GM04504 (cell line): ENCODE measurements around the gene MRPL34.

Source experiments
- DNase-seq: peaks from one replicate; pipeline ENCODE4 v3.0.0-alpha.2; 2012; ENCODE audit warnings: low read depth

MRPL34 gene

DNA sequence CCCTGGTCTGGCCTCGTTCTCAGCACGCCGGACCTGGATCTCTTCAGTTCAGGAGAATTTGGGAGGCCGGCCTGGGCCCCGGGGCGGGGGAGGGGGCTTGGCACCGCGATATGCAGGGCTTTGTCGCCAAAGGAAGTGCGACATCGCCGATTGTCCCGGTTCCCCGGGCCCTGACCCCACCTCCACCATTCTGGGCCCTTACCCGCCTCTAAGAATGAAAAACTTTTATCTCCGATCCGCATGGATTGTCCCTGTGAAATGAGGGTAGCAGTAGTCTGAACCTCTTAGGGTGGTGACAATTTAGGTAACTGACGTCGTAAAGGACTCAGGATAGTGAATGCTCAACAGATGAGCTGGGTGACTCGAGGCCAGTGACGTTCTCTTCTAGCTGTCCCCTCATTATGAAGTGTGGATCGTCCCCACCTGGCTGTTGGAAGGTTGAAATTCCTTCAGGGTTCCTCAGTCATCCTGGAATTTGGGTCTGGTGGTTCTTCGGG, 4.3 kb downstream of the MRPL34 start:
- DNase-seq: no peak

GRCh38 chr19:17311455-17312188, 6.0 kb downstream of the MRPL34 start:
- DNase-seq: peak; percentile 29

GRCh38 chr19:17312189-17313113, 6.8 kb downstream of the MRPL34 start:
- no peak for DNase-seq

GRCh38 chr19:17314007-17314593, 8.4 kb downstream of the MRPL34 start:
- no peak for DNase-seq

DNA sequence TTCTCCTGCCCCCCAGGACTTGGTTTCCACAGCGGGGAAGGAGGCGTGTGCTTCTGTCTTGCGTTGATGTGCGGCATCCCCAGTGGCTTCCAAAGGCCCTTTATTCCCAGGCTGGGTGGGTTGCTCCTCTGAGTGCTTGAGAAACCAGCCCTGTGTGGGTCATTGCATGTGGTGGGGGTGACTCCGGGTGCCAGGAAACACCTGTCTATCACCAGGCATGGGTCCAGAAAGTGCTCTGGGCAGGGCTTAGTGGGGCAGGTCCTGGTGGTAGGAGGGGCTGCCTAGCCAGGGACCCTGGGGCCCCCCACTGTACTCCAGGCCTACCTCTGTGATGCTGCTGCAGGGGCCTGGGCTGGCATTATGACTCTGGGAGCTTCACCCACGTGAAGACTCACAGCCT, 13.3 kb downstream of the MRPL34 start:
- DNase-seq: no peak

GRCh38 chr19:17319473-17320238, 14.0 kb downstream of the MRPL34 start:
- no peak for DNase-seq

DNA sequence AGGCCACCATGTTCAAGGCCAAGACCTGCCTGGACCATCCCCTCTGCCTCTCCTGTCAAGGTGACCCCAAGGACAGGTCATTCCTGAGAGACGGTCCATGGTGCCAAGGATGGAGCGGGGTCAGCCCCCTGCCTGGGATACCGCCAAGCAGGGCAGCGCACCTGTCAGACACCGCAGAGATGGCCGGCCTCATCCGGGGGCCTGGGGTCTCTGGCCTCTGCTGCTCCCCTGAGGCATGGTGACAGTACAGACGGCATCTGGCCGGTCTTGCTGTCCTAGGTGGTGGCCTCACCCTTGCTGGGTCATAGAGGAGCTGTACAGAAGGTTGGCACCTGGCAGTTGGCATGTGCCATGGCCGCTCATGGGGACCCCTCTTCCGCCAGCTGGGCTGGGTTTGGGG, 14.8 kb downstream of the MRPL34 start:
- DNase-seq: no peak

DNA sequence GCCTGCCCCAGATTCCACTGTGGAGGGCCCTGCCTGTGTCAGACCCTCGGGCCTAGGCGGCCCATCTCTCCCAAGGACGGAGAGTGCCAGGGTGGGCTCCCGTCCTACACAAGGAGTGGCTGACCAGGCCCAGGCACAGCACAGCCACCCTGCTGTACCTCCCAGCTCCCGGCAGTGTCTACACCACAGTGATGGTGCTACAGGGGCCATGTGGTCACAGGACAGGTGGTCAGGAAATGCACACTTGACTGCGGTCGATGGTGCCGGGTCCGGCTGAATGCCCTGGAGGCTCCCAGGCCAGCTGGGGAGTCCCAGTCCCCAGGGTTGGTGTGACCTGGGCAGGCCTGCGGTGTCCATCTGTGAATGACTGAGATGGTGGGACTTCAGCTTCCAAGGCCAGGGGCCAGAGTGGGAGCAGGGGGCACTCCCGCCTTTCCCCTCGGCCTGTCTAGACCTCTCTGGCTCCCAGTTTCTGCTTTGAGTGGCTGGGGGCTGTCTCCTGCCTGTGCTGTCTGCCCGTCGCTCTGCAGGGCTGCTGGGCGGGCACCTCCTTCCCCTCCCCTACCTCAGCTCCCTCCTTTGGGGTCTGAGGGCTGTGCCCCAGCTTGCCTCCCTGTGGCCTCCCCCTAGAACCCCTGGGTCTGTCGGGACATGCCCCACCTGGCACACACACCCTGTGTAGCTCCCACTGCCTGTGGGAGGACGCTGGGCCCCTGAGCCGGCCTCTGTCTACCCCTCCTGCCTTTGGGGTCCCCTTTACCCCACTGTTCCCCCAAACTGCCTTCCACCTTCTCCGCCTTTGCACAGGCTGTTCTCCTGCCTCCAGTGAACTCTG, 16.2 kb downstream of the MRPL34 start:
- no peak for DNase-seq

- no peak for DNase-seq
These were observed 17.2 kb downstream of the MRPL34 start for GRCh38 chr19:17322854-17323253.

DNA sequence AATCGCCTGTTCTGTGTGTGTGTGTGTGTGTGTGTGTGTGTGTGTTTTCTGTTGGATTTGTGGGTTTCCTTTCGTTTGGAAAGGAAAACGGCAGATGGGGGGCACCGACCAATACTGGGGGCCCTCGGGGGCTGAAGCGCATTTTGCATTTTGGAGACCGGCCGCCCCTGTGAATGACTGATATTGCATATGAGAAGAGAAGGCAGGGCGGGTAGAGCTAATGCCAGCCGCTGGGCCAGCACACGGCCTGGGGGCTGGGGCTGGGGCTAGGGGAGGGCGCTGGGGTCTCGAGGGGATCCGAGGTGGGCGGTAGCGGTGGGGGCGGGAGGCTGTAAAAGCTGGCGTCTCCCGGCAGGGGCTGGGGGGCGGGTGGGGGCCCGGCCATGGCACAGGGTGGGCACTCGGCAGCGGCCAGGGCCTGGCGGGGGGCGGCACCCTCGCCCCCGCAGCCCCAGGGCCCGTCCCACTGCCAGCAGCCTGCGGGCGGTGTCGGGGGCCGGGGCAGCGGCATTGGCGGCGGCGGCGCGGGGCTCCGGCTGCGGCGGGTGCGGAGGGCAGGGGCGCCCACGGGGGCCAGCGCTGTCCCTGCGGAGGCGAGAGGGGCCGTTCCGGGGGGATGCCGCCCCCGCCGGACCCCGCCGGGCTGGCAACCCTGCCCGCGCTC, 17.8 kb downstream of the MRPL34 start:
- no peak for DNase-seq

- no peak for DNase-seq
These were observed 18.3 kb downstream of the MRPL34 start for GRCh38 chr19:17323964-17324332.

DNA sequence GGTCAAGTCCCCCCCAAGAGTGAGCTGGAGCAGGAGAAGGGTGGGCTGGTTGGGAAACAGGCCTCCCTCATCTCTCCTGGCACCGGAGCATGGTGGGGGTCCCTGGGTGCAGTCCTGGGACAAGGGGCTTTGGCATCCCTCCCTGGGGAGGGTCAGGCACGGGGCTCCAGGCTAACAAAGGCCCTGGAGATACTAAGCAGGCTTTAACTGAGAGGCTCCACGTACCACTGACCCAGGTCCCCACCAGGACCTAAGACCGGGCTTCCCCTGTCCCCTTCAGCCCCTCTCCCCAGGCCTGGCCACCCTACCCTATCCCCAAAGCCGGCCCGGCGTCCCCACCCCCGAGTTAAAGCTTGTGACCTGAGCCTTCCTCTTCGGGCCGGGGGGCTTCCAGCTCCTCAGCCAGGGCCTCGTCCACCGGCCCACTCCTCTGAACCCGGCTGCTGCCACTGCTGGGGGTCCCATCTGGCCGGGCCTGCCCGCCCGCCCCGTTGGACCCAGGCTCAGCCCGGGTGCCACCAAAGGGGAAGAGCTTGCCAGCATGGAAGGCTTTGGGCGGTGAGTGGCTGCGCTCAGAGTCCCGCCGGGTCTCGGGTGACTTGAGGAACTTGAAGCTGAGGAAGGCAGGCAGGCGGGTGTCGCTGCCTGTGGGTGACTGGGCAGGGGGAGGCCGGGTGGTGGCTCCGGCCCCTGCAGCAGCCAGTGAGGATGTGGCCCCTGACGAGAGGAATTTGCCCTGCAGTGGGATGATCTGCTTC, 18.9 kb downstream of the MRPL34 start:
- DNase-seq: no peak

DNA sequence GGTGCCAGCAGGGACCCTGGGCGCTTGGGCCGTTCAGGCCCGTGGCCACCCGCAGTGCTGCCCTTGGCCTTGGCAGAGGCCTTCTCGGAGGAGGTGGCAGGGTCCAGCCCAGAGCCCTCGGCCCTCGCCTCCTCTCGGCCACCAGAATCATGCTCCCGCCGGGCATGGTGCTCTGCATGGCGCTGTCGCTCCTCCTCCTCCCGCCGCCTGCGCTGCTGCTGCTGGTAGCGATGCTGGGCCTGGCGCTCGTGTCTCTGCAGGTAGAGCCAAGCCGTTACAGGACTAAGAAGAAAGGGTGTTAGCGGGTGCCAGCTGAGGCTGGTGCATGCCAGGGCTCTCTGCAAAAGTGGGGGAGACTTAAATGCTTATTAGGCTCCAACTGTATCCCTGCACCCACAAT, 19.5 kb downstream of the MRPL34 start:
- DNase-seq: no peak

- no peak for DNase-seq
These were observed 20.4 kb downstream of the MRPL34 start for GRCh38 chr19:17325881-17326594.

DNA sequence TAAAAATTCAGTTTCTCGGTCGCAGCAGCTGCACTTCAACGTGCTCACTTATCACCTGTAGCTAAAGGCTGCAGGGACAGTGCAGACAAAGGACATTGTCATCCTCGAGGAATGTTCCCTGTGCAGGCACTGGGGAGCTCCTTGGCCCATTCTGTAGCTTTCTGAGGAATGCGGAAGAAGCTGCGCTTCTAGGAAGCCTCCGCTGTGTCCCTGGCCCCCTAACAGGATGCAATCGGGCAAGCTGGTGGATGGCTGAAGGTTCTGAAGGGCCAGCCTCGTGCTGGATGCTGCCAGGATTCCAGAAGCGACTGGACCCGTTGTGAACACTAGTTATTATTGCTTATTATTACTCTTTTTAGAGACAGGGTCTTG, 20.9 kb downstream of the MRPL34 start:
- no peak for DNase-seq

DNA sequence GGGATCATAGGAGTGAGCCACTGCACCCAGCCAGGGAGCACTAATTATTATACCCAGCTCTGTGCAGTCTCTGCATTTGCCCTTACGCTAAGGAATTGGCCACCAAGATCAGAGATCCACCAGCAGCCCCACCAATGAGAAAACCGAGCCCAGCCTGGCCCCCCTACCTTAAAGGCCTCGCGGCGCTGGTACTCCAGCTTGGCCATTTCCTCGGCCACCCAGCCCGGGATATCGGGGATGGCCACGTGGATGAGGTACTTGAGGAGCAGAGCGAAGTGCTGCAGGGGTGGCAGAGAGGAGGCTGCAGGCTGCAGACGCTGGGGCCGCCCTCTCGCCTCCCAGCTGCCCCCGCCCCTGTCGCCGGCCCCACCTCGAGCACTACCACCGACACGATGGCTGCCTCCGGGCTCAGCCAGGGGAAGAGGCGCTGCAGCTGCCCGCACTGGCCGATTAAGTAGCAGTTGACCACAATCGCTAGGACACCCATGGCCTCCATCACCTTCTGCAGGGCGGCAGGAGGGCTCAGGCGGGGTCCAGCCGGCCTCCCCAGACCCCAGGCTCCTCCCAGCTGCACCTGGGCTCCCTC, 21.5 kb downstream of the MRPL34 start:
- no peak for DNase-seq

GRCh38 chr19:17327654-17328516, 22.2 kb downstream of the MRPL34 start:
- DNase-seq: no peak
